Activated CD4-positive, alpha-beta T cell treated with anti-CD3 and anti-CD28 coated beads for 36 hours (primary cell): ENCODE data around the gene PLIN4. TPM values are rescaled to one million over a fixed set of nuclear protein-coding genes. Genes with fewer than 3 reads are reported as not detected.

Source experiments
- ATAC-seq: fragments of 200-7000 bp; cut with Tn5 transposase; one replicate; pipeline ENCODE4 v1.10.0; 2021; ENCODE audit warnings: mild to moderate bottlenecking, moderate library complexity
- CTCF ChIA-PET: fragments of 350-600 bp; sonication (Branson Sonifier 250); formaldehyde crosslinking; loops from one replicate; lab custom pipeline; 2021; ENCODE audit warnings: antibody characterized with exemption; lab: Charles Lee
- POLR2A ChIA-PET: fragments of 350-600 bp; sonication (Branson Sonifier 250); formaldehyde crosslinking; loops from one replicate; lab custom pipeline; 2021; ENCODE audit warnings: antibody characterized with exemption, inconsistent platforms; lab: Charles Lee
- DNase-seq: peaks from one replicate; pipeline ENCODE4 v3.0.0-alpha.2; 2020
- H3K27ac Mint-ChIP-seq: one replicate; pipeline ENCODE4 v1.8.0; 2021; ENCODE audit warnings: mixed read lengths
- H3K27me3 Mint-ChIP-seq: one replicate; pipeline ENCODE4 v1.8.0; 2021; ENCODE audit warnings: mixed read lengths
- H3K36me3 Mint-ChIP-seq: one replicate; pipeline ENCODE4 v1.8.0; 2021; ENCODE audit warnings: low read depth, mixed read lengths
- H3K4me1 Mint-ChIP-seq: one replicate; pipeline ENCODE4 v1.8.0; 2021; ENCODE audit warnings: mixed read lengths
- H3K4me3 Mint-ChIP-seq: one replicate; pipeline ENCODE4 v1.8.0; 2021; ENCODE audit warnings: mild to moderate bottlenecking, moderate library complexity, mixed read lengths
- H3K9me3 Mint-ChIP-seq: one replicate; pipeline ENCODE4 v1.8.0; 2021; ENCODE audit warnings: low read depth, mixed read lengths
- intact Hi-C, 2 experiments: fragments of 100-400 bp; cut with DNase I in 1 of 2; cut with micrococcal nuclease in 1 of 2; formaldehyde crosslinking; loops; one replicate each; pipeline versions ENCODE4 v1.14.2 to v1.15.1; 2022 to 2024; cut with DNase I, micrococcal nuclease
- total RNA-seq, 2 experiments: library from RNA; stranded (reverse); gene quantifications; one replicate each; pipeline ENCODE4 v1.2.3, GENCODE V29; 2021

Gene PLIN4
- total RNA-seq, 2 experiments from 2014 or later = not detected

DNA sequence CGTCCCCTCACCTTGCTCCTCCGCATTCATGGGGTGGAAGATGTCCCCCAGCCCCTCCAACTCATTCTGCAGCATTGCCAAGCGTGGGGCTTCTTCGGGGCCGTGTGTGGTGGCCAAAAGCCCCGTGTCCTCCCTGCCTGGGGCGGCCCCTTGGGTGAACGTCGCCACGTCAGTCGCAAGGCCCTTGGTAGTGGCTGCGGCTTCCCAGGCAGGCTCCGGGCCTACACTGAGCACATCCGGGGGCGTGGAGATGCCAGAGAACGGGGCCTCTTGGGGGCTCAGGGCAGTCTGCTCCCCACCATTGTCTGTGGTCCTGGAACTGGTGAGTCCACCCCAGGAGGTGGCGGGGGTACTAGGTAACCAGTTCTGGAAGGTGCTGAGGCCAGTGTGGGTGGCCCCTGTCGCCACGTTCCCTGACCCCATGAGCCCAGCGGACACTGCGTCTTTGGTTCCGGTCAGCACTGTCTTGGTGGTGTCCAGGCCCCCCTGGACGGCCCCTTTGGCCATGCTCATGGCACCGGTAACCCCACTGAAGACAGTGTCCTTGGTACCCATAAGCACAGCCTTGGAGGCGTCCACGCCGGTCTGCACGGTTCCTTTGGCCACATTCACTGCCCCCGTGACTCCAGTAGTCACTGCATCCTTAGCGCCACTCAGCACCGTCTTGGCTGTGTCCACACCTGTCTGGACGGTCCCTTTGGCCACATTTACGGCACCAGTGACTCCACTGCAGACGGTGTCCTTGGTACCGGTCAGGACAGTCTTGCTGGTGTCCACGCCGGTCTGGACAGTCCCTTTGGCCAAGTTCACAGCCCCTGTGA is 7.6 kb downstream of the PLIN4 start:
- H3K27ac Mint-ChIP-seq = no peak overlapping the region
- CTCF ChIA-PET = interaction anchor here (0.9 kb wide), 1 partner anchor 37 kb away, joined by 5 read pairs; no protein-coding TSS in a partner anchor

DNA sequence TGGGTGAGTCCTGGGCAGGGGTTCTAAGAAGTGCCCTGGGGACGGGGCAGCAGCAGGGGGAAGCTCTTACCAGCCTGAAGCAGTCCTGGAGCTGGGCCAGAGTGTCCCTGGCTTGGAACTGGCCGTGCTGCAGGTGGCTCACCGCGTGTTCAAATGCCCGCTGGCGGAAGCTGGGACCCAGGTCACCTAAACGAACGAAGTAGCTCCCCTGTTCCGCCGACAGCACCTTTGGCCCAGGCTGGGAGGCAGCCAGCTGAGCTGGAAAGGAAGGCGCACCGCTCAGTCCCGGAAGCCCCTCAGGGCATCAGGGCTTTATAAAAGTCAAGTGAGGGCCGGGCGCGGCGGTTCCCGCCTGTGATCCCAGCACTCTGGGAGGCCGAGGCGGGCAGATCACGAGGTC is 9.6 kb downstream of the PLIN4 start:
- CTCF ChIA-PET = interaction anchor here (0.6 to 1.8 kb wide), 4 partner anchors 15 to 1955 kb away, joined by 3 to 7 read pairs (median 4); no protein-coding TSS in a partner anchor
- no peak overlapping the region for H3K27ac Mint-ChIP-seq
- POLR2A ChIA-PET = no interaction called here

More for the DNA sequence above, 7.6 kb downstream of the PLIN4 start:
- Mint-ChIP-seq H3K36me3 (no peaks in the 10 kb centered on the region), H3K27me3 (no peaks in the 10 kb centered on the region), H3K9me3 (no peaks in the 10 kb centered on the region), H3K4me3 (no peak overlapping the region), H3K4me1 (peaks cover 7% of the 10 kb centered on the region)
- intact Hi-C loops = no loop called here
- ATAC-seq (no peak), DNase-seq (no peak)
- POLR2A ChIA-PET = interaction anchor here (0.6 kb wide), 1 partner anchor 31 kb away, joined by 6 read pairs; no protein-coding TSS in a partner anchor

DNA sequence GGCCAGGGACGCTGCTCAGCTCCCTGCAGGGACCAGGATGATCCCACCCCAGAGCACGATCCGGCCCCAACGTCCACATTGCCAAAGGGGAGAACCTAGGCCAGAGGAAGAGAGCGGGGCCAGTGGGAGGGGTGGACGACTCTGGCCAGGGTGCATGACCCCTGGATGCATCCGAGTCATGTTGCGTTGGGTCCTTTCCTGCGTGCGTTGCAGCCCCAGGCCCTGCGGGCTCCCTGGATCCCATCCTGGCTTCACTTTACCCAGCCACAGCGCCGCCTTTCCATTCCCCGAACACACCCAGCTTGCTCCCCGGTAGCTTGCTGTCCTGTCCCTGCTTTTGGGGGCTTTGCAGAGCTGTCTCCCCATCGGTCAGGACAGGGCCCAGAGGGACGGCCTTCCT is 10.5 kb downstream of the PLIN4 start:
- ATAC-seq = no peak
- no peaks in the 10 kb centered on the region for H3K9me3 Mint-ChIP-seq

More for the DNA sequence above, 9.6 kb downstream of the PLIN4 start:
- intact Hi-C loops = no loop called here
- Mint-ChIP-seq H3K4me1 (peaks cover 7% of the 10 kb centered on the region), H3K9me3 (no peaks in the 10 kb centered on the region), H3K4me3 (no peak overlapping the region), H3K27me3 (no peaks in the 10 kb centered on the region), H3K36me3 (no peaks in the 10 kb centered on the region)
- DNase-seq (no peak), ATAC-seq (no peak)

GRCh38 chr19:4507150-4507452 is 11.2 kb downstream of the PLIN4 start:
- intact Hi-C loops = no loop called here
- Mint-ChIP-seq H3K36me3 (no peaks in the 10 kb centered on the region), H3K9me3 (no peaks in the 10 kb centered on the region), H3K27me3 (no peaks in the 10 kb centered on the region), H3K4me3 (no peak overlapping the region), H3K4me1 (peaks cover 7% of the 10 kb centered on the region), H3K27ac (no peak overlapping the region)
- no peak for ATAC-seq
- no peak for DNase-seq
- POLR2A ChIA-PET = no interaction called here
- CTCF ChIA-PET = no interaction called here

More for the DNA sequence above, 10.5 kb downstream of the PLIN4 start:
- intact Hi-C loops = no loop called here
- Mint-ChIP-seq H3K4me1 (peaks cover 7% of the 10 kb centered on the region), H3K27me3 (no peaks in the 10 kb centered on the region), H3K27ac (no peak overlapping the region), H3K4me3 (no peak overlapping the region), H3K36me3 (no peaks in the 10 kb centered on the region)
- ChIA-PET POLR2A (no interaction called here), CTCF (interaction anchor here (1.8 kb wide), 1 partner anchor 16 kb away, joined by 7 read pairs; no protein-coding TSS in a partner anchor)
- no peak for DNase-seq

GRCh38 chr19:4506449-4507149 is 11.7 kb downstream of the PLIN4 start:
- ChIA-PET POLR2A (no interaction called here), CTCF (no interaction called here)
- Mint-ChIP-seq H3K9me3 (no peaks in the 10 kb centered on the region), H3K27ac (no peak overlapping the region), H3K36me3 (no peaks in the 10 kb centered on the region), H3K4me3 (no peak overlapping the region), H3K27me3 (no peaks in the 10 kb centered on the region), H3K4me1 (peaks cover 7% of the 10 kb centered on the region)
- intact Hi-C loops = no loop called here
- DNase-seq (peak; percentile 29), ATAC-seq (peak; percentile 67)

DNA sequence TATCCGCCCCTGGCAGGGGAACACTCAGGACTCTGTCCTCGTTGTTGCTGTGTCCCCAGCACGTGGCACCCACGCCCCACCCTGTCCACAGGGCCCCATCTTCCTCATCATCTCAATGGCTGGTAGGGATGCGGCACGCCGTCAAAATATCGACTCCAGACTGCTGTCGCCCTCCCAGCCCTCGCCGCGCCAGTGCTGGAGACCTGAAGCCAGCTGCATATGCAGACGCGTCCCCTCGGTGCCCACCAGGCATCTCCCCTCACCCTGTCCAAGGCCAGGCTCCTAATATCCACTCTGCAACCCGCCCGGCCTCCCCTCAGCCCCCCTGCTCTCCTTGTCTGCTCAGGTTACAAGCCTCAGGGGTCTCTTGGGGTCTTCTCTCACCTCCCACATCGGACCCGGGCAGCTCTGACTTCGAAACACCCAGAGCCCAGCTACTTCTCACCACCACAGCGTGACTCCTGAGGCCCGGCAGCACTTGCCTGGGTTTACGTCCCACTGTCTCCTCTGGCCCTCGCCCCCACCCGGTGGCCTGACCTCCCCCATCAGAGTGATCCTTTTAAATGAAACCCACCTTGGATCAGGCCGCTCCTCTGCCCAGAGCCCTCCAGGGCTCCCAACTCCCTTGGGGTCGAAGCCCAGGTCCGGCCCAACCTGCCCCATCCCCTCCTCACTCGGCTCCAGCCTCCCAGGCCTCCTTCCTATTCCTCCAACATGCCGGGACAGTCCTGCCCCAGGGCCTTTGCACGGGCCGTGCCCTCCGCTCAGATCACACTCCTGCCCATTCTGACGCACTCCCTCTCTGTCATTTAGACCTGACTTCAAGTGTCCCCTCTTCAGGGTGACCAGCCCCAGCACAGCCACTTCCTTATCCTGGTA is 12.5 kb downstream of the PLIN4 start:
- DNase-seq (no peak), ATAC-seq (peak; percentile 22)
- ChIA-PET POLR2A (no interaction called here), CTCF (no interaction called here)
- Mint-ChIP-seq H3K4me3 (no peak overlapping the region), H3K36me3 (peaks cover 2% of the 10 kb centered on the region), H3K9me3 (no peaks in the 10 kb centered on the region), H3K27me3 (no peaks in the 10 kb centered on the region), H3K27ac (no peak overlapping the region), H3K4me1 (peaks cover 7% of the 10 kb centered on the region)
- intact Hi-C loops = no loop called here

DNA sequence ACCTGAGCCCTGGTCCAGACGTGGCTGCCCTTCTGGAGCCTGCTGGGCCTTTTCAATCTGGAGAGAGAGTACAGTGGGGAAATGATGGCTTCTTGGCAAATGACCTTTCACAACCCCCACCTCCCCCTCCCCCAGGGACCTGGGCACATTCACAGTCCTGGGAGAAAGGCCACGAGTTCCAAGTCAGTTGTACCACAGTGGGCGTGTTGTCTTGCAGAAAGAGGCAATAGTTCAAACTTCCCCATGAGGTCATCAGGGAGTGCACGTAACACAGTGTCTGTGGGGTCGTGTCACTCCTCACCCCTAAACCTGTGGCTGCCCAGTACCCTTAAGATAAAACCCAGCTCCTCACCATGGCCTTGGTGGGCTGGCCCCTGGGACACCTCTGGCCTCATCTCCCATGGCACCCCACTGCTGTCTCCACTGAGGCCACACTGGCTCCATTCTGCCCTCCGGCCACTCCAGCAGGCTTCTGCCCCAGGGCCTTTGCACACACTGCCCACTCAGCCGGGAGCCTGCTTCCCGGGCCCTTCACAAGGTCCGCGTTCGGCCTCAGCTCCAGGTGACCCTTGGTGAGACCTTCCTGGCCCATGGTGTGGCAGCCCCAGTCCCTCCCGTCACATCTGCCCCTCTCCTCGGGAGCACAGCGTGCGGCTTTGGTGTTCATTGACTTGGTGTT is 13.3 kb downstream of the PLIN4 start:
- ChIA-PET POLR2A (no interaction called here), CTCF (no interaction called here)
- Mint-ChIP-seq H3K36me3 (peaks cover 3% of the 10 kb centered on the region), H3K27ac (no peak overlapping the region), H3K4me1 (peaks cover 7% of the 10 kb centered on the region), H3K9me3 (no peaks in the 10 kb centered on the region), H3K4me3 (no peak overlapping the region), H3K27me3 (no peaks in the 10 kb centered on the region)
- ATAC-seq = no peak
- intact Hi-C loops = no loop called here
- no peak for DNase-seq

DNA sequence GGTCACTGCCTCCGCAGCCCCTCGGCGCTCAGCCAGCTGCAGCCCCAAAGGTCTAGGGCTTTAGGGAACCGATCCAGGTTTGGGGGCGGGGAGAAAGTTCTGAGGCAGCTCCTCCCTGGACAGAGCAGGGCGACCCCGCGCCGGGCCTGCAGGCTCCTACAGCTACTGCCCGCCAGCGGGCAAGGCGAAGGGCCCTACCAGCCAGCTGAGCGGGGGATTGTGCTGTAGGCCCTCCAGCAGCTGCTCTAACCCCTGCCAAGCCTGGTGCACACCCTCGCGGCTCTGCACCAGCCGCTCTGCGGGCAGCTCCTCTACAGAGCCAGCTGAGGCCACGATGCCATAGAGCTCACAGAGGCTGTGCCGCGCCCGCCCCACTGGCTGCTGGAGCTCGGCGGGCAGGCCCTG is 14.0 kb downstream of the PLIN4 start:
- CTCF ChIA-PET = no interaction called here
- no peak for DNase-seq
- Mint-ChIP-seq H3K36me3 (peaks cover 3% of the 10 kb centered on the region), H3K27ac (no peak overlapping the region), H3K27me3 (no peaks in the 10 kb centered on the region), H3K4me3 (no peak overlapping the region), H3K4me1 (peaks cover 7% of the 10 kb centered on the region), H3K9me3 (no peaks in the 10 kb centered on the region)
- intact Hi-C loops = no loop called here
- POLR2A ChIA-PET = no interaction called here
- ATAC-seq = no peak

- DNase-seq (no peak), ATAC-seq (no peak)
- POLR2A ChIA-PET = no interaction called here
- Mint-ChIP-seq H3K27ac (no peak overlapping the region), H3K9me3 (no peaks in the 10 kb centered on the region), H3K27me3 (no peaks in the 10 kb centered on the region), H3K4me1 (peaks cover 7% of the 10 kb centered on the region), H3K36me3 (peaks cover 3% of the 10 kb centered on the region), H3K4me3 (no peak overlapping the region)
- intact Hi-C loops = no loop called here
- CTCF ChIA-PET = no interaction called here
Observed at GRCh38 chr19:4503825-4504170, 14.5 kb downstream of the PLIN4 start.

DNA sequence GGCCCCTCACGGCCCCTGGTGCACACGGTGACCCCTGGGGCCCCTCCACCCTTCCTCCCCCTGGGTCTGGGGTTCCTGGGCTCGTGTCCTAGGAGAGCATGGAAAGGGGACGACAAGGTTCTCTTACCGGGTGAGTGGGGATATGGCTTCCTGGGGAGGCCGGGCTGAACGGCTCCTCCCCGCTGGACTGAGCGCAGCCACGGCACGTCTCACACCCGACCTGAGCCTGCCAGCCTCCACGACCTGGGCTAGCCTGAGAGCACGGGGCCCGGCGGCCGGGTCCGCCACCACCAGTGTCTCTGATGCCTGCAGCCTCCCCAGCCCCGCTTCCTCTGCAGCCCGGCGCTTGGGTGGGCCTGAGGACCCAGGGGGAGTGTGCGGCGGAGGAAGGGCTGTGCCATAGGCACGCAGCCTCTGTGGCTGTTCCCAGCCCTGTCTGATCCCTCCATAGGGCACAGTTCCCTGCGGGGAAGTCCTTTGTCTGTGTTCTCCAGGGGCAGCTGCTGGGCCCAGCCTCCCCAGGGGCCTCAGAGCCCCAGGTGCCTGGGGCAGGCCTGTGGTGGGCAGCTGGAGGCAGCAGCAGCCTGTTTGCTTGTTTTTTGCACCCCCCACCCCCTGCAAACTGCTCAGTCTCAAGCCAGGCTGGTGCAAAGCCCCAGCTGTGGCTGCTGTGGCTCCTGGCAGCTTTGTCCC is 15.0 kb downstream of the PLIN4 start:
- ChIA-PET CTCF (interaction anchor here (0.6 kb wide), 1 partner anchor 64 kb away, joined by 3 read pairs; no protein-coding TSS in a partner anchor), POLR2A (no interaction called here)
- no peak for ATAC-seq
- peaks cover 7% of the 10 kb centered on the region for H3K4me1 Mint-ChIP-seq
- H3K27ac Mint-ChIP-seq = no peak overlapping the region
- intact Hi-C loops = no loop called here
- no peaks in the 10 kb centered on the region for H3K27me3 Mint-ChIP-seq
- H3K4me3 Mint-ChIP-seq = no peak overlapping the region
- DNase-seq = no peak
- H3K9me3 Mint-ChIP-seq = no peaks in the 10 kb centered on the region
- peaks cover 3% of the 10 kb centered on the region for H3K36me3 Mint-ChIP-seq
